ENCODE measurements around the gene PTP4A1.

GRCh38 chr6:63597141-63598048 is 25.1 kb downstream of the PTP4A1 start:
- TF ChIP-seq EZH2 (IDR thresholded peaks at IDR 0.05; ENCODE audit: borderline replicate concordance, low read depth, low read length, severe bottlenecking) (no peak), CTCF (IDR thresholded peaks at IDR 0.05; ENCODE audit: borderline replicate concordance, extremely low read depth, low read length, poor library complexity, severe bottlenecking) (no peak)

Data from DND-41 (cell line).